Gastroesophageal sphincter (tissue), 3 donors: ENCODE results near the gene VASN.

Source experiments
- EP300 ChIP-seq: sonication (generic); formaldehyde crosslinking; IDR thresholded peaks from one replicate; pipeline ENCODE4 v1.6.1; 2017; ENCODE audit warnings: antibody characterized with exemption, mild to moderate bottlenecking
- POLR2A ChIP-seq, 2 donors: fragments of 450-650 bp; IDR thresholded peaks; one replicate each; pipeline ENCODE4 v1.6.1; 2017; ENCODE audit warnings: antibody characterized with exemption in 2 of 2, mild to moderate bottlenecking in 2 of 2, moderate library complexity in 1 of 2
- POLR2AphosphoS5 ChIP-seq: sonication (generic); formaldehyde crosslinking; IDR thresholded peaks from one replicate; pipeline ENCODE4 v1.6.1; 2017; ENCODE audit warnings: antibody characterized with exemption
- TF ChIP-seq, protein P1 (sequence below), 4 experiments: fragments of 200-600 bp in 2 of 4; fragments of 450-650 bp in 2 of 4; sonication (generic) in 1 of 4; IDR thresholded peaks; one replicate each; pipeline ENCODE4 v1.5.1; 2017 to 2019; ENCODE audit warnings: antibody characterized with exemption in 4 of 4, mild to moderate bottlenecking in 2 of 4, moderate library complexity in 2 of 4

DNA sequence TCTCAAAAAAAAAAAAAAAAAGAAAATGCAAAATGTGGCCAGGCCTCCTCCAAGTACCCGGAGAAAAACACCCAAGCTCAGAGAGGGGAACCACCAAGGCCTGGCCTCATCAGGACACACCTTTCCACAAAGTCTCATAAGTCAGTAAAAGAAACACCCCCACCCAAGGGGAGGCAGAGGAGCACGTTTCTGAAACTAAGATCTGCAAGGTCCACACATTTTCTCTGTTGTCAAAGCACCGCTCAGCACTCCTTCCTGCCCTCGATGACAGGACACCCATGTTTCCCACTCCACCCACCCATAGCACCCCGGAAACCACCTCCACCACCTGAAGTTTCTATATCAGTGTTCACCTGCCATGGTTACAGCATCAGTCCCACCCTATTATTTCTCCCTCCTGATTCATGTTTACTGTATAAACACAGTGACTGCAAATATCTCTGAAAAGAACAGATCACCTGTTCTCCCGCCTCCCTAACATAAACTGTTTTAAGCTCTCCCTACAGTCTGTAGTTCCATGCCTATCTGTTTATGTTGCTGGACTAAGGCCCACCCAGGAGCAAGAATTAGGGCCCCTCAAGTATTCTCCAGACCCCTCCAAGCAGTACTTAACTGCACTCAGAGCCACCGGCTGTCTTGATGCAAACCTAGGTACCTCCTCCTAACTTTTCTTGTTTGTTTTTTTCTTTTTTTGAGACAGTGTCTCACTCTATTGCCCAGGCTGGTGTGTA, 42.7 kb downstream of the VASN start:
- TF ChIP-seq POLR2AphosphoS5 (no peak), POLR2A (IDR thresholded peaks at IDR 0.05) (no peak), EP300 (no peak)
- TF ChIP-seq, protein P1, sequence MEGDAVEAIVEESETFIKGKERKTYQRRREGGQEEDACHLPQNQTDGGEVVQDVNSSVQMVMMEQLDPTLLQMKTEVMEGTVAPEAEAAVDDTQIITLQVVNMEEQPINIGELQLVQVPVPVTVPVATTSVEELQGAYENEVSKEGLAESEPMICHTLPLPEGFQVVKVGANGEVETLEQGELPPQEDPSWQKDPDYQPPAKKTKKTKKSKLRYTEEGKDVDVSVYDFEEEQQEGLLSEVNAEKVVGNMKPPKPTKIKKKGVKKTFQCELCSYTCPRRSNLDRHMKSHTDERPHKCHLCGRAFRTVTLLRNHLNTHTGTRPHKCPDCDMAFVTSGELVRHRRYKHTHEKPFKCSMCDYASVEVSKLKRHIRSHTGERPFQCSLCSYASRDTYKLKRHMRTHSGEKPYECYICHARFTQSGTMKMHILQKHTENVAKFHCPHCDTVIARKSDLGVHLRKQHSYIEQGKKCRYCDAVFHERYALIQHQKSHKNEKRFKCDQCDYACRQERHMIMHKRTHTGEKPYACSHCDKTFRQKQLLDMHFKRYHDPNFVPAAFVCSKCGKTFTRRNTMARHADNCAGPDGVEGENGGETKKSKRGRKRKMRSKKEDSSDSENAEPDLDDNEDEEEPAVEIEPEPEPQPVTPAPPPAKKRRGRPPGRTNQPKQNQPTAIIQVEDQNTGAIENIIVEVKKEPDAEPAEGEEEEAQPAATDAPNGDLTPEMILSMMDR (IDR thresholded peaks at IDR 0.05), result no peak
